SK-N-SH (cell line): ENCODE results near the gene RDX. TPM values are rescaled to one million over a fixed set of nuclear protein-coding genes. Genes with fewer than 3 reads are reported as not detected.

Source experiments
- CTCF ChIA-PET: fragments of 300-600, 350-600 bp; formaldehyde crosslinking; extraction: SDS; loops from one replicate; lab custom pipeline; 2021; lab: Yijun Ruan, JAX
- POLR2A ChIA-PET: fragments of 350-600 bp; sonication (Branson Sonifier 250); formaldehyde crosslinking; extraction: SDS; loops from one replicate; lab custom pipeline; 2020; ENCODE audit warnings: antibody characterized with exemption, inconsistent platforms; lab: Yijun Ruan, JAX
- DNase-seq: peaks from one replicate; pipeline ENCODE4 v3.0.0; 2012
- H2AFZ ChIP-seq: fragments of 200-600 bp; sonication (generic); 2 replicates; pipeline ENCODE4 v1.8.1; 2016; ENCODE audit warnings: antibody characterized with exemption, mild to moderate bottlenecking, low read depth
- H3F3A ChIP-seq: fragments of 200-600 bp; sonication (generic); replicated peaks from 2 replicates; pipeline ENCODE3; 2016; ENCODE audit warnings: antibody characterized with exemption, mild to moderate bottlenecking; ENCODE audit not compliant: insufficient read depth
- H3K27ac ChIP-seq, 2 experiments: fragments of 200-500 bp in 1 of 2; fragments of 200-600 bp in 1 of 2; sonication (Bioruptor generic) in 1 of 2; sonication (generic), shearing (Covaris generic) in 1 of 2; 2 replicates each; pipeline versions ENCODE4 v1.5.1 to v1.6.1; 2014 to 2016; ENCODE audit warnings: low read depth in 2 of 2, inconsistent platforms in 1 of 2, low read length in 1 of 2, mild to moderate bottlenecking in 1 of 2, mixed read lengths in 1 of 2
- H3K27me3 ChIP-seq: fragments of 200-600 bp; sonication (generic), shearing (Covaris generic); 2 replicates; pipeline ENCODE4 v1.6.1; 2016; ENCODE audit warnings: mixed run types; ENCODE audit not compliant: insufficient read depth
- H3K36me3 ChIP-seq, 2 experiments: fragments of 200-500 bp in 1 of 2; fragments of 200-600 bp in 1 of 2; sonication (Bioruptor generic) in 1 of 2; sonication (generic) in 1 of 2; replicated peaks in 1 of 2; 2 replicates each; pipeline versions ENCODE3 to v1.5.1; 2014 to 2016; ENCODE audit warnings: low read length in 1 of 2, mild to moderate bottlenecking in 1 of 2; ENCODE audit not compliant: insufficient read depth in 2 of 2, control insufficient read depth in 1 of 2
- H3K4me1 ChIP-seq, 2 experiments: fragments of 200-500 bp in 1 of 2; fragments of 200-600 bp in 1 of 2; sonication (Bioruptor generic) in 1 of 2; sonication (generic), shearing (Covaris generic) in 1 of 2; 2 replicates each; pipeline versions ENCODE4 v1.5.1 to v1.6.1; 2014 to 2016; ENCODE audit warnings: low read depth in 1 of 2, low read length in 1 of 2, mixed run types in 1 of 2; ENCODE audit not compliant: insufficient read depth in 2 of 2, control insufficient read depth in 1 of 2
- H3K4me2 ChIP-seq: fragments of 200-600 bp; sonication (generic), shearing (Covaris generic); 2 replicates; pipeline ENCODE4 v1.6.1; 2017; ENCODE audit warnings: mixed run types
- H3K4me3 ChIP-seq, 2 experiments: fragments of 200-500 bp in 1 of 2; fragments of 200-600 bp in 1 of 2; sonication (Bioruptor generic) in 1 of 2; sonication (generic), shearing (Covaris generic) in 1 of 2; 2 replicates each; pipeline versions ENCODE4 v1.5.1 to v1.8.1; 2014 to 2016; ENCODE audit warnings: low read depth in 2 of 2, inconsistent platforms in 1 of 2, low read length in 1 of 2, mild to moderate bottlenecking in 1 of 2, mixed read lengths in 1 of 2, moderate library complexity in 1 of 2
- H3K79me2 ChIP-seq: fragments of 200-600 bp; sonication (generic); 2 replicates; pipeline ENCODE4 v1.8.1; 2017; ENCODE audit warnings: mild to moderate bottlenecking; ENCODE audit not compliant: insufficient read depth
- H3K9ac ChIP-seq: fragments of 200-600 bp; sonication (generic); 2 replicates; pipeline ENCODE4 v1.6.1; 2017; ENCODE audit warnings: mixed run types
- H3K9me2 ChIP-seq: fragments of 200-600 bp; sonication (generic); 2 replicates; pipeline ENCODE4 v1.6.1; 2017; ENCODE audit warnings: mixed run types
- H3K9me3 ChIP-seq: fragments of 200-600 bp; sonication (generic); 2 replicates; pipeline ENCODE4 v1.6.1; 2017; ENCODE audit warnings: mixed run types, mild to moderate bottlenecking, moderate library complexity
- H4K20me1 ChIP-seq: fragments of 200-600 bp; sonication (generic); 2 replicates; pipeline ENCODE4 v1.6.1; 2017; ENCODE audit warnings: mild to moderate bottlenecking, mixed run types; ENCODE audit not compliant: insufficient read depth
- CHD2 ChIP-seq: fragments of 150-350 bp; IDR thresholded peaks from 2 replicates; pipeline ENCODE4 v1.6.1; 2018; ENCODE audit warnings: low read length; ENCODE audit not compliant: partially characterized antibody
- ELF1 ChIP-seq: IDR thresholded peaks from 2 replicates; pipeline ENCODE4 v1.4.0; 2012
- EP300 ChIP-seq, 2 experiments: IDR thresholded peaks; 2 replicates each; pipeline versions ENCODE4 v1.4.0 to v1.6.1; 2012; ENCODE audit warnings: borderline replicate concordance in 1 of 2, low read depth in 1 of 2, low read length in 1 of 2
- FOXJ3 ChIP-seq: sonication (generic); formaldehyde crosslinking; IDR thresholded peaks from 2 replicates; pipeline ENCODE4 v1.5.1; 2020; ENCODE audit warnings: mild to moderate bottlenecking, missing genetic modification reagents
- GATA2 ChIP-seq: sonication (generic); formaldehyde crosslinking; IDR thresholded peaks from 2 replicates; pipeline ENCODE4 v1.5.0; 2020; ENCODE audit warnings: mild to moderate bottlenecking, missing genetic modification reagents
- IRF3 ChIP-seq: fragments of 150-350 bp; IDR thresholded peaks from 2 replicates; pipeline ENCODE4 v1.6.1; 2016; ENCODE audit warnings: mild to moderate bottlenecking, low read depth, low read length
- MAX ChIP-seq: IDR thresholded peaks from 2 replicates; pipeline ENCODE4 v1.4.0; 2012; ENCODE audit warnings: low read depth
- MEF2A ChIP-seq: IDR thresholded peaks from 2 replicates; pipeline ENCODE4 v1.4.0; 2012; ENCODE audit warnings: low read depth, borderline replicate concordance
- RAD21 ChIP-seq: IDR thresholded peaks from 2 replicates; pipeline ENCODE4 v1.6.1; 2012; ENCODE audit warnings: mild to moderate bottlenecking, low read length
- REST ChIP-seq: IDR thresholded peaks from 2 replicates; pipeline ENCODE4 v1.6.1; 2012; ENCODE audit warnings: mild to moderate bottlenecking, low read depth, low read length, moderate library complexity
- RFX5 ChIP-seq: IDR thresholded peaks from 2 replicates; pipeline ENCODE4 v1.6.1; 2012; ENCODE audit warnings: mild to moderate bottlenecking, improper control_type of control experiment, low read length
- SIN3A ChIP-seq: IDR thresholded peaks from 2 replicates; pipeline ENCODE4 v1.6.1; 2012; ENCODE audit warnings: low read depth, mild to moderate bottlenecking, low read length, moderate library complexity, borderline replicate concordance
- WGBS: methylation state at CpG from one replicate; pipeline ENCODE4 v1.1.6; 2017; ENCODE audit warnings: low lambda C conversion rate; 5-methylcytosine and 5-hydroxymethylcytosine counted together
- polyA plus RNA-seq, 3 experiments: library from polyadenylated mRNA; depleted of rRNA; stranded (reverse); fragments of >200 nt; gene quantifications; 2 replicates each; pipeline ENCODE4 v1.2.3, GENCODE V29; 2012

RDX gene
- polyA plus RNA-seq, 1 of the 3 experiments (the other 2 are of a cell fraction) = 29.4 TPM

- ChIA-PET POLR2A (no interaction called here), CTCF (interaction anchor here (1.0 kb wide), 1 partner anchor 94 kb away, joined by 3 read pairs; no protein-coding TSS in a partner anchor)
- H3K27ac ChIP-seq = no peak overlapping the region
- no peak for DNase-seq
- H3F3A ChIP-seq = no peaks in the 10 kb centered on the region
- no peak overlapping the region for H3K9ac ChIP-seq
- H2AFZ ChIP-seq = no peak overlapping the region
- no peaks in the 10 kb centered on the region for H3K9me2 ChIP-seq
- no peaks in the 10 kb centered on the region for H3K4me1 ChIP-seq
- H3K4me2 ChIP-seq = no peak overlapping the region
- H3K36me3 ChIP-seq = no peaks in the 10 kb centered on the region
- no peaks in the 10 kb centered on the region for H3K27me3 ChIP-seq
- no peaks in the 10 kb centered on the region for H3K79me2 ChIP-seq
- H4K20me1 ChIP-seq = no peaks in the 10 kb centered on the region
- no peak for TF ChIP-seq SIN3A
- TF ChIP-seq RAD21 = no peak
- no peak for TF ChIP-seq FOXJ3
- TF ChIP-seq GATA2 (CRISPR knock-in tag) = no peak
- 73% methylated on average over 5 of the region's 5 CpGs for WGBS
- H3K9me3 ChIP-seq = no peaks in the 10 kb centered on the region
- H3K4me3 ChIP-seq = no peak overlapping the region
These were observed 42.3 kb upstream of the RDX start for GRCh38 chr11:110338684-110339083.

DNA sequence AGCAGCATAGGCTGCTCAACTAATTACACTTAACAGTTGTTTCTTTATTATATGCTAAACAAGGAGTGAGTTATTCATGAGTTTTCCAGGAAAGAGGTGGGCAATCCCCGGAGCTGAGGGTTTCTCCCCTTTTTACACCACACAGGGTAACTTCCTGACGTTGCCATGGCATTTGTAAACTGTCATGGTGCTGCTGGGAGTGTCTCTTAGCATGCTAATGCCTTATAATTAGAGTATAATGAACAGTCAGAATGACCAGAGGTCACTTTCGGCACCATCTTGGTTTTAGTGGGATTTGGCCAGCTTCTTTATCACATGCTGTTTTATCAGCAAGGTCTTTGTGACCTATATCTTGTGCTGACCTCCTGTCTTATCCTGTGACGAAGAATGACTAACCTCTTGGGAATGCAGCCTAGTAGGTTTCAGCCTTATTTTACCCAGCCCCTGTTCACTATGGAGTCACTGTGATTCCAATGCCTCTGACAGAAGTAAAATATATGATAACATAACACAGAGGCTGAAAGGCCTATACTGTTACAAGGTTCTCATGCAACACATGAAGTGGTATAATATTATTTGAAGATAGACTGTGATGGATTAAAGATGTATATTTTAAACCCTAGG is 41.3 kb upstream of the RDX start:
- no peak overlapping the region for H3K4me2 ChIP-seq
- peak overlapping the region; percentile 18; the same call in 1 of the 2 replicates for H2AFZ ChIP-seq
- no peaks in the 10 kb centered on the region for H3K36me3 ChIP-seq
- no peak for DNase-seq
- H3K4me1 ChIP-seq = no peaks in the 10 kb centered on the region
- H3K4me3 ChIP-seq = no peak overlapping the region
- H3K9ac ChIP-seq = no peak overlapping the region
- ChIA-PET CTCF (no interaction called here), POLR2A (interaction anchor here (0.7 kb wide), 1 partner anchor 244 kb away, joined by 3 read pairs; the partner anchor contains the start of gene ZC3H12C)
- no peaks in the 10 kb centered on the region for H3K79me2 ChIP-seq
- H3F3A ChIP-seq = no peaks in the 10 kb centered on the region
- no peaks in the 10 kb centered on the region for H3K27me3 ChIP-seq
- H3K9me2 ChIP-seq = no peaks in the 10 kb centered on the region
- no peaks in the 10 kb centered on the region for H4K20me1 ChIP-seq
- TF ChIP-seq REST (no peak), RFX5 (no peak), EP300 (IDR thresholded peaks at IDR 0.05; ENCODE audit: borderline replicate concordance in 1 of 2, low read depth in 1 of 2, low read length in 1 of 2) (no peak), MAX (no peak), MEF2A (no peak), IRF3 (no peak), CHD2 (no peak), ELF1 (no peak)
- no peak overlapping the region for H3K27ac ChIP-seq
- H3K9me3 ChIP-seq = no peaks in the 10 kb centered on the region
- WGBS = 58% methylated on average over 4 of the region's 4 CpGs
